Right atrium auricular region (tissue), 2 donors: ENCODE results near the gene TIMM22. TPM values are rescaled to one million over a fixed set of nuclear protein-coding genes. Genes with fewer than 3 reads are reported as not detected.

Experiments used
- DNase-seq: peaks from one replicate; pipeline ENCODE4 v3.0.0-alpha.2; 2019; ENCODE audit warnings: low spot score
- H3K27ac ChIP-seq, 2 donors: fragments of 200-600 bp; sonication (generic); 1 replicate in 1 of 2; 2 replicates in 1 of 2; pipeline ENCODE4 v1.5.1; 2016 to 2019
- H3K27me3 ChIP-seq, 2 donors: fragments of 200-600 bp; sonication (generic); one replicate each; pipeline versions ENCODE4 v1.5.1 to v1.6.0; 2017 to 2019
- H3K36me3 ChIP-seq: fragments of 200-600 bp; sonication (generic); one replicate; pipeline ENCODE4 v1.5.1; 2016
- H3K4me1 ChIP-seq, 2 donors: fragments of 200-600 bp; sonication (generic); one replicate each; pipeline versions ENCODE4 v1.5.1 to v1.6.0; 2017 to 2019
- H3K4me3 ChIP-seq, 2 donors: fragments of 200-600 bp; sonication (generic); 1 replicate in 1 of 2; 2 replicates in 1 of 2; pipeline ENCODE4 v1.5.1; 2017 to 2019; ENCODE audit warnings: mild to moderate bottlenecking in 1 of 2, moderate library complexity in 1 of 2
- H3K9me3 ChIP-seq, 2 donors: fragments of 200-600 bp; sonication (generic); one replicate each; pipeline ENCODE4 v1.5.1; 2019
- CTCF ChIP-seq, 2 donors: fragments of 200-600 bp; sonication (generic); IDR thresholded peaks; one replicate each; pipeline ENCODE4 v1.5.1; 2019; ENCODE audit warnings: antibody characterized with exemption in 2 of 2
- total RNA-seq, 2 donors: library from RNA; depleted of rRNA; stranded (reverse); fragments of >200 nt; gene quantifications; one replicate each; pipeline ENCODE4 v1.1.0, GENCODE V29; 2016

The TIMM22 gene
- total RNA-seq, 2 donors from 2014 or later: 14.8 to 15.4 TPM

GRCh38 chr17:1037238-1037879 lies 40.4 kb downstream of the TIMM22 start:
- TF ChIP-seq CTCF (IDR thresholded peaks at IDR 0.05): no peak
- Histone ChIP-seq H3K4me3 (no peak overlapping the region), H3K9me3 (no peaks in the 10 kb centered on the region), H3K27ac (no peak overlapping the region), H3K27me3 (no peaks in the 10 kb centered on the region), H3K4me1 (peaks cover 0 to 43% of the 10 kb centered on the region in 2 donors), H3K36me3 (peaks cover 5% of the 10 kb centered on the region)
- no peak for DNase-seq

- H3K9me3 ChIP-seq: no peaks in the 10 kb centered on the region
- TF ChIP-seq CTCF (IDR thresholded peaks at IDR 0.05): no peak
- peaks cover 5% of the 10 kb centered on the region for H3K36me3 ChIP-seq
- H3K27me3 ChIP-seq: no peaks in the 10 kb centered on the region
- peaks cover 0 to 45% of the 10 kb centered on the region in 2 donors for H3K4me1 ChIP-seq
- H3K27ac ChIP-seq: peak overlapping the region; percentile 71 to 76
- DNase-seq: no peak
- H3K4me3 ChIP-seq: no peak overlapping the region
Measured at GRCh38 chr17:1038459-1039122, 41.7 kb downstream of the TIMM22 start.

GRCh38 chr17:1039123-1039507 lies 42.2 kb downstream of the TIMM22 start:
- Histone ChIP-seq H3K4me3 (no peak overlapping the region), H3K27me3 (no peaks in the 10 kb centered on the region), H3K36me3 (peaks cover 5% of the 10 kb centered on the region), H3K9me3 (no peaks in the 10 kb centered on the region), H3K27ac (peak overlapping the region; percentile 71 to 76), H3K4me1 (peaks cover 0 to 51% of the 10 kb centered on the region in 2 donors)
- TF ChIP-seq CTCF (IDR thresholded peaks at IDR 0.05): no peak
- DNase-seq: no peak

- TF ChIP-seq CTCF (IDR thresholded peaks at IDR 0.05): no peak
- DNase-seq: peak; percentile 79
- Histone ChIP-seq H3K36me3 (no peaks in the 10 kb centered on the region), H3K4me3 (no peak overlapping the region), H3K9me3 (no peaks in the 10 kb centered on the region), H3K4me1 (peaks cover 0 to 55% of the 10 kb centered on the region in 2 donors), H3K27me3 (no peaks in the 10 kb centered on the region), H3K27ac (peak overlapping the region; percentile 71 to 76)
Measured at GRCh38 chr17:1039511-1040215, 42.7 kb downstream of the TIMM22 start.

GRCh38 chr17:1040216-1040600 lies 43.3 kb downstream of the TIMM22 start:
- Histone ChIP-seq H3K4me1 (peaks cover 0 to 61% of the 10 kb centered on the region in 2 donors), H3K9me3 (no peaks in the 10 kb centered on the region), H3K4me3 (no peak overlapping the region), H3K27ac (peak overlapping the region; percentile 71 to 76), H3K36me3 (no peaks in the 10 kb centered on the region), H3K27me3 (no peaks in the 10 kb centered on the region)
- no peak for DNase-seq
- TF ChIP-seq CTCF (IDR thresholded peaks at IDR 0.05): no peak
